Lung (tissue), 12 donors: Measurements from ENCODE around the gene PRKN. TPM values are rescaled to one million over a fixed set of nuclear protein-coding genes. Genes with fewer than 3 reads are reported as not detected.
A peak's percentile ranks its signal among the peaks of the same experiment; 100 is the strongest.
"Not testable (repeated sequence)": the region's sequence is repeated elsewhere in the genome, so short reads cannot be mapped to it uniquely, and the experiment has no call there.

Experiments
- ATAC-seq: fragments of 200-7000 bp; cut with Tn5 transposase; one replicate; pipeline ENCODE4 v1.9.1; 2020; ENCODE audit warnings: moderate number of reproducible peaks; ENCODE audit not compliant: insufficient read depth, low FRiP score
- DNase-seq, 3 donors: peaks; one replicate each; pipeline ENCODE4 v3.0.0-alpha.2; 2013 to 2017
- H3K27ac ChIP-seq, 2 donors: one replicate each; pipeline ENCODE4 v1.5.1; 2013; ENCODE audit warnings: mild to moderate bottlenecking in 2 of 2, moderate library complexity in 2 of 2, control low read depth in 1 of 2, inconsistent platforms in 1 of 2, low read depth in 1 of 2, low read length in 1 of 2
- H3K27me3 ChIP-seq, 3 donors: one replicate each; pipeline ENCODE4 v1.5.1; 2013; ENCODE audit warnings: low read length in 2 of 3; ENCODE audit not compliant: control insufficient read depth in 3 of 3, insufficient read depth in 3 of 3
- H3K36me3 ChIP-seq, 4 donors: one replicate each; pipeline ENCODE4 v1.5.1; 2013; ENCODE audit warnings: low read length in 4 of 4, mild to moderate bottlenecking in 1 of 4, moderate library complexity in 1 of 4; ENCODE audit not compliant: control insufficient read depth in 4 of 4, insufficient read depth in 4 of 4
- H3K4me1 ChIP-seq, 5 donors: one replicate each; pipeline ENCODE4 v1.5.1; 2013; ENCODE audit warnings: low read length in 5 of 5, mild to moderate bottlenecking in 2 of 5, moderate library complexity in 1 of 5; ENCODE audit not compliant: control insufficient read depth in 5 of 5, insufficient read depth in 5 of 5
- H3K4me3 ChIP-seq: one replicate; pipeline ENCODE4 v1.5.1; 2013; ENCODE audit warnings: mild to moderate bottlenecking, control low read depth, moderate library complexity
- H3K9ac ChIP-seq, 2 donors: one replicate each; pipeline ENCODE4 v1.5.1; 2013; ENCODE audit warnings: low read length in 2 of 2, control low read depth in 1 of 2; ENCODE audit not compliant: insufficient read depth in 1 of 2
- H3K9me3 ChIP-seq, 4 donors: one replicate each; pipeline ENCODE4 v1.5.1; 2013; ENCODE audit warnings: low read length in 3 of 4, mild to moderate bottlenecking in 1 of 4, moderate library complexity in 1 of 4; ENCODE audit not compliant: control insufficient read depth in 4 of 4, insufficient read depth in 3 of 4
- CTCF ChIP-seq: IDR thresholded peaks from 2 replicates; pipeline ENCODE4 v1.5.1; 2012; ENCODE audit warnings: mild to moderate bottlenecking; ENCODE audit errors: control extremely low read depth, extremely low read depth
- WGBS, 2 donors: extraction: QIAGEN DNeasy Blood & Tissue Kit; methylation state at CpG; one replicate each; pipeline ENCODE4 v1.1.7; 2013; 5-methylcytosine and 5-hydroxymethylcytosine counted together
- polyA plus RNA-seq, 2 donors: library from polyadenylated mRNA; stranded (reverse); fragments of 200-250 nt; gene quantifications; one replicate each; pipeline ENCODE4 v1.2.1, GENCODE V29; 2013
- total RNA-seq, 2 donors: library from RNA; depleted of rRNA in 1 of 2; stranded (reverse); fragments of >200 nt in 1 of 2; gene quantifications; one replicate each; pipeline ENCODE4 v1.2.1, GENCODE V29; 2014 to 2021
- donor health status: control.
- donor health status: control.
- donor health status: Bipolar disorder and iron deficiency.
- donor health status: healthy.
- donor health status: DM: yes; HTN: yes; CAD: no.

The PRKN gene
- total and polyA plus RNA-seq, 4 donors: 0.27 to 11.2 (median 3.1) TPM

- ATAC-seq: no peak
- no peak overlapping the region for H3K27ac ChIP-seq
- WGBS, 2 donors: 73 to 81% methylated on average over 6 of the region's 6 CpGs
- peak in 1 of 3 donors; percentile 17 for DNase-seq
- H3K4me3 ChIP-seq: no peak overlapping the region
- H3K27me3 ChIP-seq: no peaks in the 10 kb centered on the region
- no peak for TF ChIP-seq CTCF
- H3K9ac ChIP-seq: no peak overlapping the region
- H3K9me3 ChIP-seq: peaks cover 0 to 2% (median 0%) of the 10 kb centered on the region in 4 donors
- peaks cover 0 to 1% (median 0%) of the 10 kb centered on the region in 5 donors for H3K4me1 ChIP-seq
- no peaks in the 10 kb centered on the region for H3K36me3 ChIP-seq
Observed at GRCh38 chr6:161318456-161318855, 1409.1 kb downstream of the PRKN start.

- no peak for ATAC-seq
- no peak for DNase-seq
- Histone ChIP-seq H3K9me3 (peaks cover 0 to 2% (median 0%) of the 10 kb centered on the region in 4 donors), H3K9ac (no peak overlapping the region), H3K36me3 (no peaks in the 10 kb centered on the region), H3K27ac (no peak overlapping the region), H3K4me3 (no peak overlapping the region), H3K27me3 (no peaks in the 10 kb centered on the region), H3K4me1 (peaks cover 0 to 1% (median 0%) of the 10 kb centered on the region in 5 donors)
- no peak for TF ChIP-seq CTCF
- 91 to 96% methylated on average over 3 of the region's 3 CpGs for WGBS, 2 donors
Observed at GRCh38 chr6:161316531-161316930, 1411.0 kb downstream of the PRKN start.

- 87 to 96% methylated on average over 15 of the region's 15 CpGs for WGBS, 2 donors
- not testable (repeated sequence) for H3K4me1 ChIP-seq, ATAC-seq, H3K27ac ChIP-seq, H3K4me3 ChIP-seq, H3K9me3 ChIP-seq, H3K9ac ChIP-seq, DNase-seq, H3K27me3 ChIP-seq, H3K36me3 ChIP-seq
Observed at GRCh38 chr6:161315246-161315917, 1412.2 kb downstream of the PRKN start.

- not testable (repeated sequence) for H3K27ac ChIP-seq, H3K4me1 ChIP-seq, H3K4me3 ChIP-seq, ATAC-seq, H3K36me3 ChIP-seq, DNase-seq, H3K9ac ChIP-seq, H3K27me3 ChIP-seq, H3K9me3 ChIP-seq
- WGBS, 2 donors: 91 to 93% methylated on average over 20 of the region's 20 CpGs
Observed at GRCh38 chr6:161314541-161315245, 1412.9 kb downstream of the PRKN start.
